Endothelial cell of umbilical vein (primary cell): ENCODE data around the gene MAP3K14.

Source experiments
- CTCF ChIP-seq, 2 donors: IDR thresholded peaks; 1 replicate in 1 of 2; 2 replicates in 1 of 2; pipeline ENCODE4 v1.5.1; 2011; ENCODE audit warnings: low read length in 2 of 2, mild to moderate bottlenecking in 2 of 2, moderate library complexity in 2 of 2, control low read depth in 1 of 2, inconsistent platforms in 1 of 2, low read depth in 1 of 2; ENCODE audit not compliant: insufficient read depth in 1 of 2; ENCODE audit errors: extremely low read depth in 1 of 2
- EZH2 ChIP-seq: IDR thresholded peaks from 2 replicates; pipeline ENCODE4 v1.6.1; 2012; ENCODE audit warnings: borderline replicate concordance, low read depth, mild to moderate bottlenecking, moderate library complexity, low read length, inconsistent platforms; ENCODE audit not compliant: severe bottlenecking
- GATA2 ChIP-seq: IDR thresholded peaks from 2 replicates; pipeline ENCODE4 v1.7.0; 2011; ENCODE audit warnings: low read depth, mild to moderate bottlenecking, moderate library complexity, mixed read lengths, low read length; ENCODE audit not compliant: insufficient read length, insufficient read depth
- MAX ChIP-seq: IDR thresholded peaks from 2 replicates; pipeline ENCODE4 v1.6.1; 2011; ENCODE audit not compliant: insufficient read depth, insufficient read length
- POLR2A ChIP-seq: IDR thresholded peaks from 2 replicates; pipeline ENCODE4 v1.6.1; 2012; ENCODE audit warnings: low read depth, mild to moderate bottlenecking, control low read depth, low read length

- no peak for TF ChIP-seq GATA2
- no peak for TF ChIP-seq EZH2
- TF ChIP-seq CTCF (IDR thresholded peaks at IDR 0.05; ENCODE audit: extremely low read depth in 1 of 2, insufficient read depth in 1 of 2, low read depth in 1 of 2, low read length in 2 of 2): no peak
- TF ChIP-seq POLR2A: no peak
- no peak for TF ChIP-seq MAX
These were observed 16.3 kb upstream of the MAP3K14 start for GRCh38 chr17:45332989-45333701.
